Spinal cord (tissue), 10 donors: ENCODE measurements around the gene TMEM119. TPM values are rescaled to one million over a fixed set of nuclear protein-coding genes. Genes with fewer than 3 reads are reported as not detected.

ENCODE experiments used
- DNase-seq, 6 donors: peaks; one replicate each; pipeline versions ENCODE4 v3.0.0 to v3.0.0-alpha.2; 2013 to 2015; ENCODE audit warnings: low spot score in 6 of 6, low read depth in 4 of 6
- H3K27ac ChIP-seq: one replicate; pipeline ENCODE4 v1.5.1; 2013; ENCODE audit warnings: low read depth, low read length, control low read depth
- H3K27me3 ChIP-seq: one replicate; pipeline ENCODE4 v1.6.1; 2013; ENCODE audit warnings: low read length; ENCODE audit not compliant: control insufficient read depth, insufficient read depth
- H3K36me3 ChIP-seq: one replicate; pipeline ENCODE4 v1.6.1; 2013; ENCODE audit warnings: low read length; ENCODE audit not compliant: control insufficient read depth, insufficient read depth
- H3K4me1 ChIP-seq: one replicate; pipeline ENCODE4 v1.6.1; 2013; ENCODE audit warnings: low read length; ENCODE audit not compliant: control insufficient read depth, insufficient read depth
- H3K4me3 ChIP-seq: one replicate; pipeline ENCODE4 v1.5.1; 2013; ENCODE audit warnings: low read depth, low read length, control low read depth
- H3K9me3 ChIP-seq: one replicate; pipeline ENCODE4 v1.6.1; 2013; ENCODE audit warnings: low read length; ENCODE audit not compliant: control insufficient read depth, insufficient read depth
- WGBS: methylation state at CpG from one replicate; pipeline ENCODE4 v1.1.5; 2013; ENCODE audit warnings: missing lambda C conversion rate; ENCODE audit not compliant: insufficient coverage; 5-methylcytosine and 5-hydroxymethylcytosine counted together
- polyA plus RNA-seq, 2 donors: library from polyadenylated mRNA; unstranded; fragments of 120-200 nt; gene quantifications; one replicate each; pipeline ENCODE4 v1.2.1, GENCODE V29; 2013; ENCODE audit not compliant: insufficient read length in 2 of 2
- total RNA-seq, 2 donors: library from RNA; depleted of rRNA in 1 of 2; stranded (reverse); fragments of 120-200 nt in 1 of 2; fragments of >200 nt in 1 of 2; gene quantifications; one replicate each; pipeline versions ENCODE4 v1.2.3 to v1.2.4, GENCODE V29; 2013 to 2014
- donor health status: healthy.

TMEM119 gene
- total and polyA plus RNA-seq, 4 donors = 10.8 to 14.9 (median 12.1) TPM

GRCh38 chr12:108641446-108642268 is 43.8 kb upstream of the TMEM119 start:
- H3K27me3 ChIP-seq = no peaks in the 10 kb centered on the region
- H3K36me3 ChIP-seq = peaks cover 12% of the 10 kb centered on the region
- no peak overlapping the region for H3K4me3 ChIP-seq
- no peak overlapping the region for H3K27ac ChIP-seq
- no peak for DNase-seq
- H3K4me1 ChIP-seq = peaks cover 53% of the 10 kb centered on the region
- H3K9me3 ChIP-seq = no peaks in the 10 kb centered on the region
- WGBS = 76% methylated on average over 8 of the region's 9 CpGs

GRCh38 chr12:108640802-108641445 is 43.0 kb upstream of the TMEM119 start:
- no peak overlapping the region for H3K27ac ChIP-seq
- no peaks in the 10 kb centered on the region for H3K27me3 ChIP-seq
- H3K4me3 ChIP-seq = no peak overlapping the region
- WGBS = 81% methylated on average over 8 of the region's 10 CpGs
- peaks cover 53% of the 10 kb centered on the region for H3K4me1 ChIP-seq
- DNase-seq = peak in 1 of 6 donors; percentile 19
- H3K9me3 ChIP-seq = no peaks in the 10 kb centered on the region
- peaks cover 9% of the 10 kb centered on the region for H3K36me3 ChIP-seq

GRCh38 chr12:108638997-108639822 is 41.3 kb upstream of the TMEM119 start:
- WGBS = 92% methylated on average over 6 of the region's 11 CpGs
- no peaks in the 10 kb centered on the region for H3K9me3 ChIP-seq
- peaks cover 51% of the 10 kb centered on the region for H3K4me1 ChIP-seq
- no peak overlapping the region for H3K4me3 ChIP-seq
- peak overlapping the region; percentile 89 for H3K27ac ChIP-seq
- no peaks in the 10 kb centered on the region for H3K27me3 ChIP-seq
- DNase-seq = no peak
- peaks cover 2% of the 10 kb centered on the region for H3K36me3 ChIP-seq

- H3K27ac ChIP-seq = peak overlapping the region; percentile 89
- no peak overlapping the region for H3K4me3 ChIP-seq
- H3K9me3 ChIP-seq = no peaks in the 10 kb centered on the region
- H3K27me3 ChIP-seq = no peaks in the 10 kb centered on the region
- DNase-seq = peak; percentile 52 to 90 (median 62)
- H3K4me1 ChIP-seq = peaks cover 45% of the 10 kb centered on the region
- WGBS = 7% methylated on average over 17 of the region's 18 CpGs
- no peaks in the 10 kb centered on the region for H3K36me3 ChIP-seq
These were observed 40.4 kb upstream of the TMEM119 start for GRCh38 chr12:108638141-108638827.

- 53% methylated on average over 2 of the region's 7 CpGs for WGBS
- Histone ChIP-seq H3K4me3 (no peak overlapping the region), H3K27me3 (no peaks in the 10 kb centered on the region), H3K9me3 (no peaks in the 10 kb centered on the region), H3K4me1 (peaks cover 45% of the 10 kb centered on the region), H3K27ac (peak overlapping the region; percentile 89), H3K36me3 (no peaks in the 10 kb centered on the region)
- peak in 2 of 6 donors; percentile 35 to 83 for DNase-seq
These were observed 39.5 kb upstream of the TMEM119 start for GRCh38 chr12:108637222-108637971.

- DNase-seq = peak in 1 of 6 donors; percentile 45
- no peak overlapping the region for H3K27ac ChIP-seq
- H3K9me3 ChIP-seq = no peaks in the 10 kb centered on the region
- no peak overlapping the region for H3K4me3 ChIP-seq
- 100% methylated on average over 2 of the region's 6 CpGs for WGBS
- H3K36me3 ChIP-seq = no peaks in the 10 kb centered on the region
- no peaks in the 10 kb centered on the region for H3K27me3 ChIP-seq
- H3K4me1 ChIP-seq = peaks cover 44% of the 10 kb centered on the region
These were observed 38.3 kb upstream of the TMEM119 start for GRCh38 chr12:108635997-108636808.

- Histone ChIP-seq H3K4me1 (peaks cover 44% of the 10 kb centered on the region), H3K4me3 (no peak overlapping the region), H3K36me3 (no peaks in the 10 kb centered on the region), H3K9me3 (no peaks in the 10 kb centered on the region), H3K27ac (no peak overlapping the region), H3K27me3 (no peaks in the 10 kb centered on the region)
- DNase-seq = no peak
- WGBS = 52% methylated on average over 11 of the region's 15 CpGs
These were observed 37.5 kb upstream of the TMEM119 start for GRCh38 chr12:108635201-108635996.

GRCh38 chr12:108634341-108634751 is 36.5 kb upstream of the TMEM119 start:
- Histone ChIP-seq H3K36me3 (no peaks in the 10 kb centered on the region), H3K4me1 (peaks cover 42% of the 10 kb centered on the region), H3K9me3 (no peaks in the 10 kb centered on the region), H3K27ac (no peak overlapping the region), H3K27me3 (no peaks in the 10 kb centered on the region), H3K4me3 (no peak overlapping the region)
- 45% methylated on average over 4 of the region's 4 CpGs for WGBS
- no peak for DNase-seq
